SK-N-SH (cell line): ENCODE data around the gene DNAJC5. TPM values are rescaled to one million over a fixed set of nuclear protein-coding genes. Genes with fewer than 3 reads are reported as not detected.
"Not testable (repeated sequence)": the region's sequence is repeated elsewhere in the genome, so short reads cannot be mapped to it uniquely, and the experiment has no call there.

ENCODE experiments used
- CTCF ChIA-PET: fragments of 300-600, 350-600 bp; formaldehyde crosslinking; extraction: SDS; loops from one replicate; lab custom pipeline; 2021; lab: Yijun Ruan, JAX
- POLR2A ChIA-PET: fragments of 350-600 bp; sonication (Branson Sonifier 250); formaldehyde crosslinking; extraction: SDS; loops from one replicate; lab custom pipeline; 2020; ENCODE audit warnings: antibody characterized with exemption, inconsistent platforms; lab: Yijun Ruan, JAX
- DNase-seq: peaks from one replicate; pipeline ENCODE4 v3.0.0; 2012
- H2AFZ ChIP-seq: fragments of 200-600 bp; sonication (generic); 2 replicates; pipeline ENCODE4 v1.8.1; 2016; ENCODE audit warnings: antibody characterized with exemption, mild to moderate bottlenecking, low read depth
- H3F3A ChIP-seq: fragments of 200-600 bp; sonication (generic); replicated peaks from 2 replicates; pipeline ENCODE3; 2016; ENCODE audit warnings: antibody characterized with exemption, mild to moderate bottlenecking; ENCODE audit not compliant: insufficient read depth
- H3K27ac ChIP-seq, 2 experiments: fragments of 200-500 bp in 1 of 2; fragments of 200-600 bp in 1 of 2; sonication (Bioruptor generic) in 1 of 2; sonication (generic), shearing (Covaris generic) in 1 of 2; 2 replicates each; pipeline versions ENCODE4 v1.5.1 to v1.6.1; 2014 to 2016; ENCODE audit warnings: low read depth in 2 of 2, inconsistent platforms in 1 of 2, low read length in 1 of 2, mild to moderate bottlenecking in 1 of 2, mixed read lengths in 1 of 2
- H3K27me3 ChIP-seq: fragments of 200-600 bp; sonication (generic), shearing (Covaris generic); 2 replicates; pipeline ENCODE4 v1.6.1; 2016; ENCODE audit warnings: mixed run types; ENCODE audit not compliant: insufficient read depth
- H3K36me3 ChIP-seq, 2 experiments: fragments of 200-500 bp in 1 of 2; fragments of 200-600 bp in 1 of 2; sonication (Bioruptor generic) in 1 of 2; sonication (generic) in 1 of 2; replicated peaks in 1 of 2; 2 replicates each; pipeline versions ENCODE3 to v1.5.1; 2014 to 2016; ENCODE audit warnings: low read length in 1 of 2, mild to moderate bottlenecking in 1 of 2; ENCODE audit not compliant: insufficient read depth in 2 of 2, control insufficient read depth in 1 of 2
- H3K4me1 ChIP-seq, 2 experiments: fragments of 200-500 bp in 1 of 2; fragments of 200-600 bp in 1 of 2; sonication (Bioruptor generic) in 1 of 2; sonication (generic), shearing (Covaris generic) in 1 of 2; 2 replicates each; pipeline versions ENCODE4 v1.5.1 to v1.6.1; 2014 to 2016; ENCODE audit warnings: low read depth in 1 of 2, low read length in 1 of 2, mixed run types in 1 of 2; ENCODE audit not compliant: insufficient read depth in 2 of 2, control insufficient read depth in 1 of 2
- H3K4me2 ChIP-seq: fragments of 200-600 bp; sonication (generic), shearing (Covaris generic); 2 replicates; pipeline ENCODE4 v1.6.1; 2017; ENCODE audit warnings: mixed run types
- H3K4me3 ChIP-seq, 2 experiments: fragments of 200-500 bp in 1 of 2; fragments of 200-600 bp in 1 of 2; sonication (Bioruptor generic) in 1 of 2; sonication (generic), shearing (Covaris generic) in 1 of 2; 2 replicates each; pipeline versions ENCODE4 v1.5.1 to v1.8.1; 2014 to 2016; ENCODE audit warnings: low read depth in 2 of 2, inconsistent platforms in 1 of 2, low read length in 1 of 2, mild to moderate bottlenecking in 1 of 2, mixed read lengths in 1 of 2, moderate library complexity in 1 of 2
- H3K79me2 ChIP-seq: fragments of 200-600 bp; sonication (generic); 2 replicates; pipeline ENCODE4 v1.8.1; 2017; ENCODE audit warnings: mild to moderate bottlenecking; ENCODE audit not compliant: insufficient read depth
- H3K9ac ChIP-seq: fragments of 200-600 bp; sonication (generic); 2 replicates; pipeline ENCODE4 v1.6.1; 2017; ENCODE audit warnings: mixed run types
- H3K9me2 ChIP-seq: fragments of 200-600 bp; sonication (generic); 2 replicates; pipeline ENCODE4 v1.6.1; 2017; ENCODE audit warnings: mixed run types
- H3K9me3 ChIP-seq: fragments of 200-600 bp; sonication (generic); 2 replicates; pipeline ENCODE4 v1.6.1; 2017; ENCODE audit warnings: mixed run types, mild to moderate bottlenecking, moderate library complexity
- H4K20me1 ChIP-seq: fragments of 200-600 bp; sonication (generic); 2 replicates; pipeline ENCODE4 v1.6.1; 2017; ENCODE audit warnings: mild to moderate bottlenecking, mixed run types; ENCODE audit not compliant: insufficient read depth
- ELF1 ChIP-seq: IDR thresholded peaks from 2 replicates; pipeline ENCODE4 v1.4.0; 2012
- EZH2phosphoT487 ChIP-seq: fragments of 200-600 bp; sonication (generic); IDR thresholded peaks from 2 replicates; pipeline ENCODE4 v1.6.1; 2017; ENCODE audit warnings: low read depth, mixed run types, mild to moderate bottlenecking, antibody characterized with exemption, moderate library complexity, borderline replicate concordance
- FOSL2 ChIP-seq: IDR thresholded peaks from 2 replicates; pipeline ENCODE4 v1.4.0; 2012; ENCODE audit warnings: low read depth, mild to moderate bottlenecking, moderate library complexity, borderline replicate concordance
- GABPA ChIP-seq: IDR thresholded peaks from 2 replicates; pipeline ENCODE4 v1.4.0; 2012; ENCODE audit warnings: low read depth, mild to moderate bottlenecking
- JUND ChIP-seq: IDR thresholded peaks from 2 replicates; pipeline ENCODE4 v1.4.0; 2012
- MXI1 ChIP-seq: IDR thresholded peaks from 2 replicates; pipeline ENCODE4 v1.6.1; 2012; ENCODE audit warnings: mild to moderate bottlenecking, low read depth, low read length, improper control_type of control experiment
- NRF1 ChIP-seq: IDR thresholded peaks from 2 replicates; pipeline ENCODE4 v1.6.1; 2012; ENCODE audit warnings: low read depth, mild to moderate bottlenecking, low read length
- POLR2AphosphoS5 ChIP-seq: IDR thresholded peaks from 2 replicates; pipeline ENCODE4 v1.6.1; 2012; ENCODE audit warnings: low read depth, low read length
- RAD21 ChIP-seq: IDR thresholded peaks from 2 replicates; pipeline ENCODE4 v1.6.1; 2012; ENCODE audit warnings: mild to moderate bottlenecking, low read length
- RFX5 ChIP-seq: IDR thresholded peaks from 2 replicates; pipeline ENCODE4 v1.6.1; 2012; ENCODE audit warnings: mild to moderate bottlenecking, improper control_type of control experiment, low read length
- SIN3A ChIP-seq: IDR thresholded peaks from 2 replicates; pipeline ENCODE4 v1.6.1; 2012; ENCODE audit warnings: low read depth, mild to moderate bottlenecking, low read length, moderate library complexity, borderline replicate concordance
- SMC3 ChIP-seq: IDR thresholded peaks from 2 replicates; pipeline ENCODE4 v1.6.1; 2012; ENCODE audit warnings: low read depth, low read length, improper control_type of control experiment
- TCF12 ChIP-seq: IDR thresholded peaks from 2 replicates; pipeline ENCODE4 v1.4.0; 2012
- TEAD4 ChIP-seq: IDR thresholded peaks from 2 replicates; pipeline ENCODE4 v1.4.0; 2012; ENCODE audit warnings: mild to moderate bottlenecking, borderline replicate concordance; ENCODE audit not compliant: insufficient read depth
- WGBS: methylation state at CpG from one replicate; pipeline ENCODE4 v1.1.6; 2017; ENCODE audit warnings: low lambda C conversion rate; 5-methylcytosine and 5-hydroxymethylcytosine counted together
- polyA plus RNA-seq, 3 experiments: library from polyadenylated mRNA; depleted of rRNA; stranded (reverse); fragments of >200 nt; gene quantifications; 2 replicates each; pipeline ENCODE4 v1.2.3, GENCODE V29; 2012
- TF ChIP-seq, protein P1 (sequence below): IDR thresholded peaks from 2 replicates; pipeline ENCODE4 v1.4.0; 2012; ENCODE audit warnings: low read depth, borderline replicate concordance
- TF ChIP-seq, protein P2 (sequence below): IDR thresholded peaks from 2 replicates; pipeline ENCODE4 v1.4.0; 2012; ENCODE audit warnings: low read depth
- TF ChIP-seq, protein P3 (sequence below): IDR thresholded peaks from 2 replicates; pipeline ENCODE4; 2012
- TF ChIP-seq, protein P4 (sequence below): IDR thresholded peaks from 2 replicates; pipeline ENCODE4 v1.6.1; 2012; ENCODE audit warnings: mild to moderate bottlenecking, low read depth, low read length, moderate library complexity

Gene DNAJC5
- polyA plus RNA-seq, 1 of the 3 experiments (the other 2 are of a cell fraction): 24.2 TPM

DNA sequence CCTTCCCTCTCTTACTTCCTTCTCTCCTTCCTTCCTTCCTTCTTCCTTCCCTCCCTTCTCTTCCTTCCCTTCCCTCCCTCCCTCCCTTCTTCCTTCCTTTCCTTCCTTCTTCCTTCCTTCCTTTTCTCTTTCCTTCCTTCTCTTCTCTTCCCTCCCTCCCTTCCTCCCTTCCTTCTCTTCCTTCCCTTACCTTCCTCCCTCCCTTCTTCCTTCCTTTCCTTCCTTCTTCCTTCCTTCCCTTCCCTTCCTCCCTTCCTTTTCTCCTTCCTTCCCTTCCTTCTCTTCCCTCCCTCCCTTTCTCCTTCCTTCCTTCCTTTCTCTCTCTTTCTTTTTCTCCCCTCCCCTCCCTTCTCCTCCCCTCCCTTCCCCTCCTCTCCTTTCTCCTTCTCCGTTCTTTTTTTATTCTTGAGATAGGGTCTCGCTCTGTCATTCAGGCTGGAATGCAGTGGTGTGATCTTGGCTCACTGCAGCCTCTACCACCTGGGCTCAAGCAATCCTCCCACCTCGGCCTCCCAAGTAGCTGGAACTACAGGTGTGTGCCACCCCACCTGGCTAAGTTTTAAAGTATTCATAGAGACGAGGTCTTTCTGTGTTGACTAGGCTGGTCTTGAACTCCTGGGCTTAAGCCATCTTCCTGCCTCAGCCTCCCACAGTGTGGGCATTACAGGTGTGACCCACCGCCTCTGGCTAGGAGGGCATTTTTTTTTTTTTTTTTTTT is 75.9 kb downstream of the DNAJC5 start:
- ChIA-PET CTCF (interaction anchor here (0.7 to 1.0 kb wide), 3 partner anchors 9 to 106 kb away, joined by 3 read pairs; partner anchors contain the start of gene PRPF6), POLR2A (interaction anchor here (0.7 kb wide), 2 partner anchors 15 to 418 kb away, joined by 3 read pairs; partner anchors contain the start of gene UCKL1)
- Histone ChIP-seq H3K4me2 (peak overlapping the region; percentile 99), H3K9me2 (no peaks in the 10 kb centered on the region), H3K27me3 (no peaks in the 10 kb centered on the region), H3K27ac (no peak overlapping the region), H3F3A (no peaks in the 10 kb centered on the region), H3K4me1 (peaks cover 7 to 18% of the 10 kb centered on the region in 2 experiments; a peak in 2 of 4 replicates), H3K9ac (no peak overlapping the region), H2AFZ (no peak overlapping the region), H4K20me1 (no peaks in the 10 kb centered on the region), H3K36me3 (peaks cover 0 to 23% of the 10 kb centered on the region in 2 experiments), H3K79me2 (peaks cover 15% of the 10 kb centered on the region), H3K9me3 (no peaks in the 10 kb centered on the region), H3K4me3 (peak overlapping the region in 1 of 2 experiments; percentile 75; a peak in 2 of 4 replicates)
- no peak for DNase-seq
- WGBS: 91% methylated on average over 5 of the region's 5 CpGs
- TF ChIP-seq NRF1: no peak
- no peak for TF ChIP-seq ELF1
- TF ChIP-seq SIN3A: no peak
- no peak for TF ChIP-seq TEAD4
- no peak for TF ChIP-seq JUND
- TF ChIP-seq, protein P1, sequence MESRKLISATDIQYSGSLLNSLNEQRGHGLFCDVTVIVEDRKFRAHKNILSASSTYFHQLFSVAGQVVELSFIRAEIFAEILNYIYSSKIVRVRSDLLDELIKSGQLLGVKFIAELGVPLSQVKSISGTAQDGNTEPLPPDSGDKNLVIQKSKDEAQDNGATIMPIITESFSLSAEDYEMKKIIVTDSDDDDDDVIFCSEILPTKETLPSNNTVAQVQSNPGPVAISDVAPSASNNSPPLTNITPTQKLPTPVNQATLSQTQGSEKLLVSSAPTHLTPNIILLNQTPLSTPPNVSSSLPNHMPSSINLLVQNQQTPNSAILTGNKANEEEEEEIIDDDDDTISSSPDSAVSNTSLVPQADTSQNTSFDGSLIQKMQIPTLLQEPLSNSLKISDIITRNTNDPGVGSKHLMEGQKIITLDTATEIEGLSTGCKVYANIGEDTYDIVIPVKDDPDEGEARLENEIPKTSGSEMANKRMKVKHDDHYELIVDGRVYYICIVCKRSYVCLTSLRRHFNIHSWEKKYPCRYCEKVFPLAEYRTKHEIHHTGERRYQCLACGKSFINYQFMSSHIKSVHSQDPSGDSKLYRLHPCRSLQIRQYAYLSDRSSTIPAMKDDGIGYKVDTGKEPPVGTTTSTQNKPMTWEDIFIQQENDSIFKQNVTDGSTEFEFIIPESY: no peak
- no peak for TF ChIP-seq RFX5
- no peak for TF ChIP-seq GABPA
- no peak for TF ChIP-seq FOSL2
- TF ChIP-seq MXI1: no peak
- TF ChIP-seq, protein P2, sequence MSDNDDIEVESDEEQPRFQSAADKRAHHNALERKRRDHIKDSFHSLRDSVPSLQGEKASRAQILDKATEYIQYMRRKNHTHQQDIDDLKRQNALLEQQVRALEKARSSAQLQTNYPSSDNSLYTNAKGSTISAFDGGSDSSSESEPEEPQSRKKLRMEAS: no peak
- TF ChIP-seq RAD21: no peak
- no peak for TF ChIP-seq POLR2AphosphoS5
- no peak for TF ChIP-seq SMC3
- TF ChIP-seq EZH2phosphoT487: no peak
- TF ChIP-seq TCF12: no peak
- TF ChIP-seq, protein P3, sequence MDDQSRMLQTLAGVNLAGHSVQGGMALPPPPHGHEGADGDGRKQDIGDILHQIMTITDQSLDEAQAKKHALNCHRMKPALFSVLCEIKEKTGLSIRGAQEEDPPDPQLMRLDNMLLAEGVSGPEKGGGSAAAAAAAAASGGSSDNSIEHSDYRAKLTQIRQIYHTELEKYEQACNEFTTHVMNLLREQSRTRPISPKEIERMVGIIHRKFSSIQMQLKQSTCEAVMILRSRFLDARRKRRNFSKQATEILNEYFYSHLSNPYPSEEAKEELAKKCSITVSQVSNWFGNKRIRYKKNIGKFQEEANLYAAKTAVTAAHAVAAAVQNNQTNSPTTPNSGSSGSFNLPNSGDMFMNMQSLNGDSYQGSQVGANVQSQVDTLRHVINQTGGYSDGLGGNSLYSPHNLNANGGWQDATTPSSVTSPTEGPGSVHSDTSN: no peak
- TF ChIP-seq, protein P4, sequence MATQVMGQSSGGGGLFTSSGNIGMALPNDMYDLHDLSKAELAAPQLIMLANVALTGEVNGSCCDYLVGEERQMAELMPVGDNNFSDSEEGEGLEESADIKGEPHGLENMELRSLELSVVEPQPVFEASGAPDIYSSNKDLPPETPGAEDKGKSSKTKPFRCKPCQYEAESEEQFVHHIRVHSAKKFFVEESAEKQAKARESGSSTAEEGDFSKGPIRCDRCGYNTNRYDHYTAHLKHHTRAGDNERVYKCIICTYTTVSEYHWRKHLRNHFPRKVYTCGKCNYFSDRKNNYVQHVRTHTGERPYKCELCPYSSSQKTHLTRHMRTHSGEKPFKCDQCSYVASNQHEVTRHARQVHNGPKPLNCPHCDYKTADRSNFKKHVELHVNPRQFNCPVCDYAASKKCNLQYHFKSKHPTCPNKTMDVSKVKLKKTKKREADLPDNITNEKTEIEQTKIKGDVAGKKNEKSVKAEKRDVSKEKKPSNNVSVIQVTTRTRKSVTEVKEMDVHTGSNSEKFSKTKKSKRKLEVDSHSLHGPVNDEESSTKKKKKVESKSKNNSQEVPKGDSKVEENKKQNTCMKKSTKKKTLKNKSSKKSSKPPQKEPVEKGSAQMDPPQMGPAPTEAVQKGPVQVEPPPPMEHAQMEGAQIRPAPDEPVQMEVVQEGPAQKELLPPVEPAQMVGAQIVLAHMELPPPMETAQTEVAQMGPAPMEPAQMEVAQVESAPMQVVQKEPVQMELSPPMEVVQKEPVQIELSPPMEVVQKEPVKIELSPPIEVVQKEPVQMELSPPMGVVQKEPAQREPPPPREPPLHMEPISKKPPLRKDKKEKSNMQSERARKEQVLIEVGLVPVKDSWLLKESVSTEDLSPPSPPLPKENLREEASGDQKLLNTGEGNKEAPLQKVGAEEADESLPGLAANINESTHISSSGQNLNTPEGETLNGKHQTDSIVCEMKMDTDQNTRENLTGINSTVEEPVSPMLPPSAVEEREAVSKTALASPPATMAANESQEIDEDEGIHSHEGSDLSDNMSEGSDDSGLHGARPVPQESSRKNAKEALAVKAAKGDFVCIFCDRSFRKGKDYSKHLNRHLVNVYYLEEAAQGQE: no peak

DNA sequence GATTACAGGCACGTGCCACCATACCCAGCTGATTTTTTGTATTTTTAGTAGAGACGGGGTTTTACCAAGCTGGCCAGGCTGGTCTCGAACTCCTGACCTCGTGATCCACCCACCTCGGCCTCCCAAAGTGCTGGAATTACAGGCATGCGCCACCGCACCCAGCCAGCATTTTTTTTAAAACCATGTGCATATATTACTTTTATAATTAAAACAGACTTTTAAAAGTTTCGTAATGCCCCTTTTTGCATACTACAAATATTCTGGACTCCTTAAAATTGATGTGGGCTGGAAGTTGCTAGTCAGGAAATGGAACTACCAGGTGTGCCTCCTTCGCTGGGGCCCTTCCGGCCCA is 77.0 kb downstream of the DNAJC5 start:
- WGBS: 94% methylated on average over 10 of the region's 10 CpGs
- H3F3A ChIP-seq, H3K27ac ChIP-seq, H2AFZ ChIP-seq, H3K4me2 ChIP-seq, H4K20me1 ChIP-seq, H3K4me3 ChIP-seq, DNase-seq, H3K27me3 ChIP-seq, H3K9me3 ChIP-seq, H3K9me2 ChIP-seq, H3K9ac ChIP-seq: not testable (repeated sequence)
- H3K36me3 ChIP-seq: peaks cover 0 to 14% of the 10 kb centered on the region in 2 experiments
- peaks cover 7 to 18% of the 10 kb centered on the region in 2 experiments; a peak in 2 of 4 replicates for H3K4me1 ChIP-seq
- ChIA-PET CTCF (interaction anchor here (1.0 to 4.5 kb wide), 4 partner anchors 66 to 197 kb away, joined by 3 to 44 read pairs (median 18); no protein-coding TSS in a partner anchor), POLR2A (interaction anchor here (0.7 kb wide), 3 partner anchors 16 to 437 kb away, joined by 3 read pairs; partner anchors contain the start of gene UCKL1)
- peaks cover 15% of the 10 kb centered on the region for H3K79me2 ChIP-seq
